Measurements from ENCODE around the gene C5AR1. TPM values are rescaled to one million over a fixed set of nuclear protein-coding genes. Genes with fewer than 3 reads are reported as not detected.

Gene C5AR1
- polyA plus RNA-seq, 1 of the 3 experiments (the other 2 are of a cell fraction) = 1.2 TPM

- 76% methylated on average over 44 of the region's 46 CpGs for WGBS (ENCODE audit: low lambda C conversion rate)
These were observed 10.5 kb downstream of the C5AR1 start for GRCh38 chr19:47319923-47320871.

GRCh38 chr19:47321630-47322029 is 12.0 kb downstream of the C5AR1 start:
- no peaks in the 10 kb centered on the region for H3K9me2 ChIP-seq
- no peak overlapping the region for H3K9ac ChIP-seq
- ChIA-PET POLR2A (no interaction called here), CTCF (interaction anchor here (0.9 to 1.9 kb wide), 2 partner anchors 17 to 69 kb away, joined by 4 to 5 read pairs; no protein-coding TSS in a partner anchor)
- no peaks in the 10 kb centered on the region for H3K36me3 ChIP-seq (replicated peaks in 1 of 2; ENCODE audit: control insufficient read depth in 1 of 2, insufficient read depth in 2 of 2, low read length in 1 of 2)
- H4K20me1 ChIP-seq (ENCODE audit: insufficient read depth) = no peaks in the 10 kb centered on the region
- DNase-seq = no peak
- 13% methylated on average over 1 of the region's 1 CpG for WGBS (ENCODE audit: low lambda C conversion rate)
- H3K9me3 ChIP-seq = no peaks in the 10 kb centered on the region
- no peak overlapping the region for H3K27ac ChIP-seq (ENCODE audit: low read depth in 2 of 2, low read length in 1 of 2)
- no peaks in the 10 kb centered on the region for H3F3A ChIP-seq (replicated peaks; ENCODE audit: insufficient read depth)
- no peaks in the 10 kb centered on the region for H3K27me3 ChIP-seq (ENCODE audit: insufficient read depth)
- no peak overlapping the region for H2AFZ ChIP-seq (ENCODE audit: low read depth)
- H3K4me2 ChIP-seq = no peak overlapping the region
- H3K4me1 ChIP-seq (ENCODE audit: control insufficient read depth in 1 of 2, insufficient read depth in 2 of 2, low read depth in 1 of 2, low read length in 1 of 2) = no peaks in the 10 kb centered on the region
- no peak overlapping the region for H3K4me3 ChIP-seq (ENCODE audit: low read depth in 2 of 2, low read length in 1 of 2)
- H3K79me2 ChIP-seq (ENCODE audit: insufficient read depth) = no peaks in the 10 kb centered on the region
- no peak for TF ChIP-seq SMC3 (IDR thresholded peaks at IDR 0.05; ENCODE audit: low read depth, low read length)
- no peak for TF ChIP-seq CHD2 (IDR thresholded peaks at IDR 0.05; ENCODE audit: low read length, partially characterized antibody)
- no peak for TF ChIP-seq MAX (IDR thresholded peaks at IDR 0.05; ENCODE audit: low read depth)
- no peak for TF ChIP-seq IRF3 (IDR thresholded peaks at IDR 0.05; ENCODE audit: low read depth, low read length)
- no peak for TF ChIP-seq ZBTB33 (IDR thresholded peaks at IDR 0.05; ENCODE audit: borderline replicate concordance, low read depth)
- TF ChIP-seq EP300 (IDR thresholded peaks at IDR 0.05; ENCODE audit: borderline replicate concordance in 1 of 2, low read depth in 1 of 2, low read length in 1 of 2) = no peak
- TF ChIP-seq YY1 (IDR thresholded peaks at IDR 0.05; ENCODE audit: low read depth) = no peak
- no peak for TF ChIP-seq POLR2AphosphoS5 (IDR thresholded peaks at IDR 0.05; ENCODE audit: low read depth, low read length)
- no peak for TF ChIP-seq RFX5 (IDR thresholded peaks at IDR 0.05; ENCODE audit: low read length)

More at GRCh38 chr19:47319923-47320871, 10.5 kb downstream of the C5AR1 start:
- Histone ChIP-seq H3K4me3 (ENCODE audit: low read depth in 2 of 2, low read length in 1 of 2) (no peak overlapping the region), H3K27ac (ENCODE audit: low read depth in 2 of 2, low read length in 1 of 2) (no peak overlapping the region), H3F3A (replicated peaks; ENCODE audit: insufficient read depth) (peaks cover 4% of the 10 kb centered on the region), H2AFZ (ENCODE audit: low read depth) (no peak overlapping the region), H3K27me3 (ENCODE audit: insufficient read depth) (no peaks in the 10 kb centered on the region), H4K20me1 (ENCODE audit: insufficient read depth) (no peaks in the 10 kb centered on the region), H3K4me1 (ENCODE audit: control insufficient read depth in 1 of 2, insufficient read depth in 2 of 2, low read depth in 1 of 2, low read length in 1 of 2) (no peaks in the 10 kb centered on the region), H3K4me2 (no peak overlapping the region), H3K9me3 (no peaks in the 10 kb centered on the region), H3K36me3 (replicated peaks in 1 of 2; ENCODE audit: control insufficient read depth in 1 of 2, insufficient read depth in 2 of 2, low read length in 1 of 2) (no peaks in the 10 kb centered on the region), H3K9ac (no peak overlapping the region), H3K79me2 (ENCODE audit: insufficient read depth) (no peaks in the 10 kb centered on the region), H3K9me2 (no peaks in the 10 kb centered on the region)
- TF ChIP-seq TEAD4 (IDR thresholded peaks at IDR 0.05; ENCODE audit: borderline replicate concordance, insufficient read depth) = no peak
- TF ChIP-seq RXRA (IDR thresholded peaks at IDR 0.05; ENCODE audit: borderline replicate concordance, low read depth) = no peak
- TF ChIP-seq SIN3A (IDR thresholded peaks at IDR 0.05; ENCODE audit: borderline replicate concordance, low read depth, low read length) = no peak
- no peak for TF ChIP-seq USF2 (IDR thresholded peaks at IDR 0.05; ENCODE audit: borderline replicate concordance, low read depth, low read length)
- no peak for TF ChIP-seq FOSL2 (IDR thresholded peaks at IDR 0.05; ENCODE audit: borderline replicate concordance, low read depth)
- no peak for TF ChIP-seq TCF12 (IDR thresholded peaks at IDR 0.05)
- TF ChIP-seq YY1 (IDR thresholded peaks at IDR 0.05; ENCODE audit: low read depth) = no peak
- TF ChIP-seq RFX5 (IDR thresholded peaks at IDR 0.05; ENCODE audit: low read length) = no peak
- no peak for TF ChIP-seq GABPA (IDR thresholded peaks at IDR 0.05; ENCODE audit: low read depth)
- no peak for TF ChIP-seq SMC3 (IDR thresholded peaks at IDR 0.05; ENCODE audit: low read depth, low read length)
- no peak for TF ChIP-seq CTCF (IDR thresholded peaks at IDR 0.05)
- no peak for DNase-seq
- POLR2A ChIA-PET = no interaction called here
- CTCF ChIA-PET = interaction anchor here (1.0 to 1.9 kb wide), 3 partner anchors 24 to 71 kb away, joined by 3 to 5 read pairs (median 3); partner anchors contain the start of gene DHX34

All from SK-N-SH (cell line).